Measurements from ENCODE around the gene ABCG1.

DNA sequence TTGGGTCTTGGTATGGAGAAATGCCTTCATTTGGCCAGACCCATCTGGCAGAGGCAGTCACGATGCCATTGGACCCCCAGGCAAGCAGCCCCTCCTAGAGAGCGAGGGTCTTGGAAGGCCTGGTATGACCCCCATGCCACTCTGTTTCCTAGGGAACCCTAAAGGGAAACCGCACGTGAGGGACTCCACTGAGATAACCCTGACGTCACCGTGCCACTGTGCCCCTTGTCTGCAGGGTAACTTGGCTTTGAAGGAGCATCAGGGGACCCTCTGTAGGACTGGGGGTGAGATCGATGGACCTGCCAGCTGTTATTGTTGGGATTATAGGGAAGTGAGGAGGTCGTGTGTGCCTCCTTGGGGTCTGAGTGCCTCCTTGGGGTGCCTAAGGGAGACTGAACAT, 34.5 kb downstream of the ABCG1 start:
- TF ChIP-seq CTCF (IDR thresholded peaks at IDR 0.05) = no peak
- TF ChIP-seq EP300 (IDR thresholded peaks at IDR 0.05) = no peak
